GM18867 (cell line): ENCODE data around the gene VGLL2.

Experiments
- ATAC-seq: cut with Tn5 transposase; IDR thresholded peaks from one replicate; pipeline ENCODE4 v1.9.1; 2021; ENCODE audit warnings: mild to moderate bottlenecking, moderate library complexity; ENCODE audit not compliant: unreplicated experiment

Gene VGLL2

DNA sequence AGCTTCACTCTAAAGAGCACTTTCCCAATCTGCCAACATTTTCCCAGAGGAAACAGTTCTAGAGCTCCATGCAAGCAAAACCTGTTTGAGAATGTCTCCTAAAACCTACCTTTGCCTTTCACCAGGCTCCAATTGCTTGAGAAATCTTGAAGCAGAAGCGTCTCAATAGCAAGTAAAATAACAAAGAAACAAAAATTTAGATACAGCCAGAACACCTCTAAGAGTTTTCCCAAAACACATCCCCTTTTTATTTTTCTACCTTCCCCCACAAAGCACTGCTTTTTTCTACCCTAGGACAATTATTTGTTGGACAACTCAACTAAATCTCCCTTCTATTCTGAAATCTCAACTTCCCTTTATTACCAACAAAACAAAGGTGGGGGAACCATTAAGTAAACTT is 3.6 kb downstream of the VGLL2 start:
- no peak for ATAC-seq

DNA sequence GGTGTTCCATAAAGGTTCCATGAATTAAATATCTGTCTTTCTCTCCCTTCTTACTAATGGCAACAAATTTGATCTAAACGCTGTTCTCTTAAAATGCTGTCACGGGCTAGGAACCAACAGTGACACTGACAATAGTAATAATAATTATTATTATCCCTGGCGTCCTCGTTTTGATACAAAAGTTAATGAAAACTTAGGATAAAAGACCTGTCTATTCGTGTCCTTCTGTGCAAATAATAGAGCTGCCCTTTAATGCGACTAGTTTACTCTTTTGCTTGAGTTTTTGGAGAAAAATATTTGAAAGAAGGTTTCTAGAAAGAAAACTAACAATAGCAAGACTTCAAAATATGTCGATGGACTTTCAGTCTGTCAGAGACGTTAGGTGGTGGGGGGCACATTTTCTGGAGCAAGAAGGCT is 4.3 kb downstream of the VGLL2 start:
- no peak for ATAC-seq

DNA sequence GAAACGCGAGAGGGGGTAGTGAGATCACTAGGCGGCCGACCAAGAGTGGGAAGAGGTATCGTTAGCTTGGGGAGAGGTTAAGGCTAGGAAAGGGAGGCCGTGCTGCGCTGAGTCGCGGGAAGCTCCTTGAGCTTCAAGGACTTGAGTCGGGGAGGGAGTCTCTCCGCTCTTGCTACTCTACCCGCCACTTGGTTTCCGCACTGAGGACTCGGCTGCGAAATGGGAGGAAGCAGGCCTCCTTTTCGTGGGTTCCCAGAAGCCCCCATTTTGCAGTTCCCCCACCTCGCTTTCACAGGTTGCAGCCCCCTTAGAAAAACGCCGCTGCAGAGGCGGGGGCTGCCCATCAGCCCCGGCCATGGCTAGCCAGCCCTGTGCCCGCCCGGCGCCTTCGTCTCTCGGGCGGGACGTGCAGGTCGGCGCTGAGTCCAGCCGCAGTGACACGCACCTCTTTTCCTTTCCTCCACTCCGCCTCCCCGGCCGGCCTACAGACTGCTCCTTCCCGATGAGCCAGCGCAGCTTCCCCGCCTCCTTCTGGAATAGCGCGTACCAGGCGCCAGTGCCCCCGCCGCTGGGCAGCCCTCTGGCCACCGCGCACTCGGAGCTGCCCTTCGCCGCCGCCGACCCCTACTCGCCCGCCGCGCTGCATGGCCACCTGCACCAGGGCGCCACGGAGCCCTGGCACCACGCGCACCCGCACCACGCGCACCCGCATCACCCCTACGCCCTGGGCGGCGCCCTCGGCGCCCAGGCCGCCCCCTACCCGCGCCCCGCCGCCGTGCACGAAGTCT is 4.9 kb downstream of the VGLL2 start:
- ATAC-seq = no peak

DNA sequence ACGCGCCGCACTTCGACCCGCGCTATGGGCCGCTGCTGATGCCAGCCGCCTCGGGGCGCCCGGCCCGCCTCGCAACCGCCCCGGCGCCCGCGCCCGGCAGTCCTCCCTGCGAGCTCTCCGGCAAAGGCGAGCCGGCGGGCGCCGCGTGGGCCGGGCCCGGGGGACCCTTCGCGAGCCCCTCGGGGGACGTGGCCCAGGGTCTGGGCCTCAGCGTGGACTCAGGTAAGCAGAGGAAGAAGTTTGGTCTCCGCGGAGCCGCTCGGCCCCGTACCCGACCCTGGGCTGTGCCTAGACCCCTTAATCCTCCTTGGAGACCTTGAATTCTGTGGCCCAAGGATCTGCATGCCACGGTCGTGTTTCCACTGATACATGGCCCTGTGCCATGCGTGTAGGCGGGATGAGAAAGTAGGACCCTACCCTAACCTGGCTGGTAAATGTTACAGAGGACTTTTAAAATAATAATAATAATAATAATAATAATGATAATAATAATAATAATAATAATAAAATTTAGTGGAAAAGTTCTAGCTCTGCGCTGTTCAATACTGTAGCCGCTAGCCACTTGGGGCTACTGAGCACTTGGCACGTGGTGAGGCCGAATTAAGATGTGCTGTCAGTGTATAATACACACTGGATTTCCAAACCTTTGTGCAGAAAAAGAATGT is 5.6 kb downstream of the VGLL2 start:
- ATAC-seq = no peak

DNA sequence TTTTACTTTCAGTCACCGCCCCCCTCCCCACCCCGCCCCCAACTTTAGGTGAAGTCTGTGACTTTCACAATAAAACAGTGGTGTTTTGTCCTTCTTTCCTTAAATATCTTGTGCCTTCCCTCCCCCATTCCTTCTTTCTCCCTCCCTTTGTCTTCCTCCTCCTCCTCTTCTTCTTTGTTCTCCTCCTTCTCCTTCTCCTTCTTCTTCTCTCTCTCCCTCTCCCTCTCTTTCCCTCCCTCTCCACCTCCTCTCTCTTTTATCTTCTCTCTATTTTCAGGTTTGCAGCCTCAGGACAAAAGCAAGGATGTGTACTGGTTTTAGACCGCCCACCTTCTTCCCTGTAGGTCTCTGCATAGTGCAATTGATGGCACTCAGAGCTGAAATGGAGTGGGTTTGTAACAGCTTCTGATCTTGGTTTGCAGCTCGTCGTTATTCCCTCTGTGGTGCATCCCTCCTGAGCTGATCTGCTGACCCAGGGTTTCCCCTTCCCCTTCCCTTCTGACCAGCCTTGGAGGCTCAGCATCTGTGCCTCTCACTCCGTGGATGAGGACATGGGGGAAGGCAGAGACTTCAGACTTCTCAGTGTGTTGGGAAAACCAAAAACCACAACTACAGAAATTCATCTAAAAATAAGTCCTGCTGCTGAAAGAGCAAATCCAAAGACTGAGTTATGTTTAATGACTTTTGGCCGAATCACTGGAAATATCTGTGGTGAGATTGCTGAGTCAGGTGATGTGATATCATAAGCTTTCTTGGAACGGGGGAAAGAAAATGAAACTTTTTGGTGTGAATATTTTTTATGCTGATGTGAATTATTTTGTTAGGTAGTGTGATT is 6.9 kb downstream of the VGLL2 start:
- ATAC-seq = no peak

DNA sequence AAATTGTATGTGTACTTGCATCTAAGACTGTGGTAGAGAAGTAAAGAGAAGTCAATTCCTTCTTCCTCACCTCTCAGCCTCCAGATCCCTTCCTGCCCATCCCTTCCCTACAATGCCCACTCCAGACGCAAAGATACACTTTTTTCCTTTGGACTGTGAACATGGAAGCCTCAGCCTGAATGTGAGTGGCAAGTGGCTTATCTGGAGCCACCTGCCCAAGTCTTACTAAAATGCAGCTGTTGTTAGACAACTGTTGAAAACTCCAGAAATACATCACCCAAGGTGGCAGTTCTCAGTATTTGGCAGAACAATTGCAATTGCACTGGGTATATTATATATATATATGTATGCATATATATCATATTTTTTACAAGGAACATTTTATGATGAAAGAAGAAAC is 7.5 kb downstream of the VGLL2 start:
- ATAC-seq = no peak

DNA sequence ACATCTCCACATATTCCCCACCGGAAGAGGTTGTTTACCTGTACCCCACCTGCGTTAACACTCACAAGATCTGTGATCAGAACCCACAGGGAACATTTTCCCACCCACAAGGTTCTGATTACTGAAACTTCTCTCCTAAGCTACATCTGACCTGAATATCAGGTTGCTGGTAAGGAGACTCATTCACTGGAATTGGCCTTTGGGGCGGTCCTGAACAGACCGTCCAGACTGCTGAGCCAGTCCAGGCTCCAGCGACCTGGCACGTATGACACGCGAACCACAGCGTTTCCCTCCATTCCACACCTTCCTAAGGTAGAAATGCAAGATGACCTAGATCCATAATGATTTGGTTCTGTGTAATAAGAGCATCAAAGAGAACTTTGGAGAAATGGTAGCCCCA is 9.8 kb downstream of the VGLL2 start:
- no peak for ATAC-seq

DNA sequence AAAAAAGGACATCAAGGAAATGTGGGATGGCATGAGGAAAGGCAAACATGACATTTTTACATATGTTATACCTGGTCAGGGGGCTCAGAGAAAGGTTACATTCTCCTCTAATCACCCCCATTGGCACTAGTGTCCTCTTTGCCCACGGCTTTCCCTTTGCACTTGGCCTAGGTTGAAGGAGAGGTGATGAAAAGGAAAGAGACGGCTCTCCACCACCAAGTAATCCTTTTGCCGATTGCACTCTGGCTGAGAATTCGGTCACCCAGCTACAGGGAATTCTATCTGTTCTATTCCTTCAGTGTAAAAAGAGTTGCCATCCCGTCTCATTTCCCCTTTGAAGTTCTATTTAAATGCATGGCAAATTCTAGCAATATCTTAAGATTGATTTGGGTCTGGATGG is 10.4 kb downstream of the VGLL2 start:
- ATAC-seq = no peak

DNA sequence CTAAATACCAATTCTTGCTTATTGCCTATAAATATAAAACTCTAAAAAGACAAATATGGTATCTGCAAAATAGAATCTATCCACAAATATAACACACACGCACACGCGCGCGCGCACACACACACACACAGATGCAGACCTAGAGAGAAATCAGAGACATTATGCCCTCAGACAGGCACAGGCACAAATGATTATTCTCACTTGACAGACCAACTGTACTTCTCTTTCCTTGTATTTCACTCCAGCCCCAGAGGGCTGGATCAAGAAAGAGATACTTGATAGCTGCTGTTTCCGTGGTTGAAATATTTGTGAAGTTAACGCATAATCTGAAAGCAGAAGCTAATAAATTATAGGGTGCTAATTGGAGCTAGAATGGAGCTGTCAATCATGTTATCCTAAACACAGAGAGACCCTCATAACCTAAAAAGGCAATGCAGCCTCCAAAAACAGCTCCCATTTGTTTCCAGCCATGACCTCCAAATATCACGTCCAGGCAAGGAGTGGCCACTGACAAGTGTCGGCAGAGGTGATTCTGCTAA is 11.5 kb downstream of the VGLL2 start:
- no peak for ATAC-seq

DNA sequence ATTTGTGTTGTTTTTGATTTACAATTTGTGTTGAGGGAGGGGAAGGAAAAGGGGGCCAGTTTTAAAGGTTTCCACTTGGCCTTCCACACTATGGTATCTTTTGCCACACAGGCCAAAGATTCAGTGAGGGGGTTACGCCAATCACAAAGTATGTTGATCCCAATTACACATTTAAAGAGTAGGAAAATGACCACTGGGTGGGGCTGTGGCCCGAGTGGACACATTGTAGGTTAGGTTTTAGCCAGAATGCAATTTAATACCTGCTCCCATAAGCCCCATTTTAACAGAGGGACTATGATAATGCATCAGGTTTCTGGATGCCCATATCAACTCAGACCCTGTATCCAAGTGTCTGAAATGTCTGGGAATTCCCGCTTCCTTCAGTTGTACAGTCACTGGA is 15.6 kb downstream of the VGLL2 start:
- no peak for ATAC-seq

DNA sequence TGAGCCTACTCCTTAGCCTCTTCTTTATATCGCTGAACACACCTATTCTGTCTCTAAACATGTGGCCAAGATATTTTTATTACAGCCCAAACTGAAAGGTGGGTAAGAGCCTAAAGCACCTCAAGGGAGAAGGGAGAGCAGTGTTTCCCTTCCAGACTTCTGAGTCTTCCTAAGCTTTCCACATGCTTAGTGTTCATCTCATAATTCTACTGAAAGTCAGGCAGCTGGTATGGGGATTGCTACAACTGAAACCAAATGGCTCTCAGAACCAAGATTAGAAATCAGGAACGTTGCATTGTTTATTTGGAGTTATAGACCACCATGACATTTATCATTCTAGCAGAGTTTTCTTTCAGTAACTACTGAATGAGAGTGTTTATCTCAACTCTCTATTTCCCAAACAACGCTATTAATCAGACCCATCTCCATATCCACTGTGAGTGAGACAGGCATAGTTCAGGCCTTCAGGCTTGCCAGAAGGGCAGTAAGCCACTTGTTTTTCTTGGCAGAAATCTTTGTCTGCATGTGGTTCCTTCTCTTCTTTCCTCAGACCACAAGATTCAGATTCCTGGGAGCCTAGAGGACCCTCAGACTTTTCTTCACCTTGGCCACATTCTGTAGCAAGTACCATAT is 22.8 kb downstream of the VGLL2 start:
- ATAC-seq = no peak

DNA sequence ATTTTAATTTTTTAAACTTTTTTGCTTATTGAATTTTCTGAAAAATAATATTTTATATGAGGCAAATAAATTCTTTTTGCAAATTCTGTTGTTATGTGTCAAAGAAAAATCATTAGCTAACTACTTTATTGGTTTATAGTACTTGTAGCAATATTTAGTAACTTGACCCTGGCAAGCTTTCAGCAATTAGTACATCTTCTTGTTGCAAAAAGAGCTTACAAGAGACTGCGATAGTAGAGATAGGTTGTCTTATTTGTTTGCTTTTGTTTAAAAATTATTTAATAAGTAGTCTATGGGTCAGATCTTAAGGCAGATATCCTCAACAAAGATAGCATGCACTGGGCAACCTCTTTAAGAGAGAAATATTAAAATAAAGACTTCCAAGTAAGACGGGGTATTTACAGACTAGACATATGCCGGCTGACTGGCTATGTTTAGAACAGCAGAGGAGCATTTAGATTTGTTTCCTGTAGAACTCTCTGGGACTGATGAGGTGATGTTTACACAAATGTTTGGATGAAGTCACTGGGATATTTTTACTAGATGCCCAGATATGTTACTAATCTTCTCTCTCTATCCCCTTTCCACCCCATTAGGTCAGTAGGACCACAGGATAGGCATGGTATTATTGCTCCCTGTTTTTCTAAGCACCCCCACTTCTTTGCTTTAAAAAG is 25.0 kb downstream of the VGLL2 start:
- ATAC-seq = no peak

DNA sequence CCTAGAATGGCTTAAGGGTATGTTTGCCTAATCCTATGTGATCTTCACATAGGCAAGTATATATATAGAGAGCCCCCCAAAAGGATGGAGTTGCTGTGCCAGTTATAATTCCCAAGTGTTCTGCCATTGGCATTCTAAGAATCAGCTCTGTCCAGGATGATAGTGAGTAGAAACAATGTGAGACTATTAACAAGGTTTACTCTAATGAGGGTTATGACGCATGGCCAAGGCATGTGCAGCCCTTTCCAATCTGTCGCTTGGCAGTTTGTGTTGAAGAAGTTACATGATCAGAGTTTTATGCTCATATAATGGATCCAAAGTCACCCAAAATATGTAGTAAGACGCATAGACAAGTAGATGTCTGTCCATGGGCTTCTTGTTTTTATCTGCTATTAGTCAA is 33.6 kb downstream of the VGLL2 start:
- no peak for ATAC-seq

DNA sequence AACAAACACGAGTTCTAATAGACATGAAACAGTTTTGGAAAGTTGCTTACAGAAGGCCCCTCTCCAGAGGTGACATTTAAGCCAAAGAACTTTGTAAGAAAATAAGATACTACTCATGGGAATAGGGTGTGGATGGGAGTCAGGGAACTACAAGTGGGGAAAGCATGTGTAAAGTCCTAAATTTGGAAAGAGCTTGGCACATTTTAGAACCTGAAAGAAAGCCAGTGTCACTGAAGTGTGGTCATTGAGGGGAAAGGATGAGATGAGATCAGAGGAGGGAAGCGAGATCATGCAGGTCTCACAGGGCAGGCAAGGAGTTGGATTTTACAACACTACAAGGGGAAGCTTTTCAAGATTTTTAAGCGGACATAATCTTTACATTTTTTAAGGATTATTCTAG is 38.0 kb downstream of the VGLL2 start:
- ATAC-seq = no peak

DNA sequence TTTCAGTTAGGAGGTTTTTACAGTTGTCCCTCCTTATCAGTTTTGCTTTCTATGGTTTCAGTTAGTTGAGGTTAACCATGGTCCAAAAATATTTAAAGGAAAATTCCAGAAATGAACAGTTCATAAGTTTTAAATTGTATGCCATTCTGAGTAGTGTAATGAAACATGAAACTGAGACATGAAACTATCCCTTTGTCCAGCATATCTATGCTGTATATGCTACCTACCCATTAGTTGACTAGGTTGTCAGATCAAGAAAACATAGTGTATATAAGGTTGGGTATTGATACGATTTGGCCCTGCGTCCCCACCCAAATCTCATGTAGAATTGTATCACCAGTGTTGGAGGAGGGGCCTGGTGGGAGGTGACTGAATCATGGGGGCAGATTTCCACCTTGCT is 39.1 kb downstream of the VGLL2 start:
- no peak for ATAC-seq

DNA sequence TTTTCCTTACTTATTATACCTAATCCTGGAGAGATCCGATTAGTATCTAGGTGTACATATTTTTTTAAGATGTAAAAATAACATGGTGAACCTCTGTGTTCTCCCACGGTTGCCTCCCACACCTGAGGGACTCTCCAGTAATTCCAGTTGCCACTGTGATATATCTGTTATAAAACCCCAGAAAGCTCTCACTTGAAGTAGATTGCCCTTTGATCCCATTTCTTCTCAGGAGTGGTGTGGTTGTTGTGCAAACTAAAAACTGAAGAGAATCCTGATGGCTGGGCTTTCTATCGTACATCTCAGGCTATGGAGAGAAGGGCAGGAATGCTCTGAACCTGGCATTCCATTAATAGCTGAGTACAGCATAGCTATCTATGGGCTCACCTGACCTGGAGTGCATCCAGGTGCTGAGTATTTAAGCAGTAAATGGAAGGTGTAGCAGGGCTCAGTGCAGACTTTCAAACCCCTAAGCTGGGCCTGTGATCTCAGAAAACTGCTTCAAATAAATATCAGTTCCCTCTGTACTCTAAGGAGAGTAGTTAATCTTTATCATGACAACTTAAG is 41.0 kb downstream of the VGLL2 start:
- no peak for ATAC-seq

DNA sequence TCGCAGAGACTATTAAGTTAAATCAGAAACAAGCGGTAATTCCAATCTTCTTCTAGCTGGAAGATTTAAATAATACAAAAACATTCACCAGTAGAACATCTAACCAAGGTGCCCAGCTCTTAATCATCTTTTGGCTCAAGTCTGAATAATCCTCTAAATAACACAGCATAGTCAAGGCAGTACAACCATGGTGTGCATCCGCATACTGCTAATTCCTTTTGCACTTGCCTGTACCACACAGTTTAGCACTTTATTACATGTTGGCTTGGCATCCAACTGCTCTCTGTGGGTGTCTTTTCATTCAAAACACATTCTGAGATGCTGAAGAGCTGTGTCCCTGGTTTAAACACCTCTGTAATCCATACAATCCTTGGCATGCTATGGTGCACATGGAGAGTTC is 42.3 kb downstream of the VGLL2 start:
- ATAC-seq = no peak

DNA sequence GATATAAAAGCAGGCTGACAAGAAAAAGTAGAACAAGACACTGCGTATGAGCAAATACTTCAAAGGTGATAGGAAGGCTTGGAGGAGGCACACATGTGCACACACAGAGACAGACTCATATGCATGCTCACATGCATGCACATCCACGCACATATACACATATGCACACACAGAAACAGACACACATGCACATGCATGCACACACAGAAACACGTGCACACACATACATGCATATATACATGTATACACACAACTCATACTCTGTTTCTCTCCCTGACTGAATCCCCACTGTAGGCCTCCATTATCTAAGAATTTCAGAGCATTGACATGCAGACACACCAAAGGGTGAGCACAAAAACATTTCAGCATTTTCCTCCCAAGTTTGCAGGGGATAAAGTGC is 43.7 kb downstream of the VGLL2 start:
- ATAC-seq = no peak

DNA sequence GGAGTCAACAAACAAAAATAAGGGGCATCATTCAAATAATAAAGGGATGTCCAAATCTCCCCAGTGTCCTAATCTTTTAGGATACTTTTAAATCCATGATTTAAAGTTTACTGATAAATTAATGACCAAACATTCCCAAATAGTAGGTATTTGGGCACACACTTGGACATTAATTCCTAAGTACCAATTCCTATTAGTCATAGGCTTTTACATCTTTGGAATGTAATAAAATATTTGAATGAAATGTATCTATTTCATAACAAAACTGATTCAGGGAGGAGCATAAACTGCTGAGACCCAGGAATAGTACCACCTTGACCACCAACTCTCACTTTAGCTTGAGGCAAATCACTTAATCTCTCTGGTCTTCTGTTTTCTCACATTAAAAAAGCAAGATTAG is 44.3 kb downstream of the VGLL2 start:
- ATAC-seq = no peak

DNA sequence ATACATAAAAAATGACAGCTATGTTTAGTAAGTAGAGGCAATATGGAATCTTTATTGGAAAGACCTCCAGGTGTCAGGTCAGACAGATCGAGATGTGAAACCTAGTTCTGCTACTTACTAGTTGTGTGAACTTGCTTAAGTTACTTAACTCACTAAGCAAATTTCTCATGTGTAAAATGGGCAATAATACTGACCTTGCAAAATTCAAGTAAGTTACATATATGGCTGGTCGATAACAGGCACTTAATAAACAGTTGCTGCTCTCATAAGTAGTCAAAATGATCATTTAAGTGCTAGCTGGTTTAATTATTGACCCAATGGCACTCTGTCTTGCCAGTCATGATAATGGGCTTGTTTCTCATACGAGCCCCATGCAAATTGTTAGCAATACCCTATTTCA is 46.0 kb downstream of the VGLL2 start:
- no peak for ATAC-seq
